ENCODE results near the gene RNU1-3.
"Not testable (repeated sequence)": the region's sequence is repeated elsewhere in the genome, so short reads cannot be mapped to it uniquely, and the experiment has no call there.

Gene RNU1-3

DNA sequence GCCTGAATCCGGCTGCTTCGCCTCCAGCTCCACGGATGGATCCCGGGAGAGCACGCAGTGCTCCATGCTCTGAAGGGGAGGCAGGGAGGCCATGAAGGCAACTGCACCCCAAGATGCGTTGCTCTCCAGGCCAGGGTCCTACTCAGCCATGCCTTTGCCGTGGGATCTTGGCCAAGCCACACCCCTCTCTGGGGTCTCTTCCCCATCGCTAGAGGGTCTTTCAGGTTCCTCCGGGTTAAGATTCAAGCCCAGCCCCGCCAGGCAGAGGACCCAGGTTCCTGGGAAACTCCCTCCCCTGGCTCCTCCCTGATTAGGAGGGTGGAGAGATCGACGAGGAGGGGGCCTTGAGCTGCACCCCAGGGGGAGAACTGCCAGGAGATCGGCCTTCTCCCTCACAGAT is 37.3 kb upstream of the RNU1-3 start:
- not testable (repeated sequence) for H3K4me3 ChIP-seq (ENCODE audit: severe bottlenecking); ATAC-seq (ENCODE audit: low read depth); H3K27me3 ChIP-seq (ENCODE audit: insufficient read depth, poor library complexity, severe bottlenecking); H3K4me1 ChIP-seq (ENCODE audit: insufficient read depth, poor library complexity, severe bottlenecking); H3K27ac ChIP-seq (ENCODE audit: poor library complexity, severe bottlenecking); H3K9me3 ChIP-seq (ENCODE audit: severe bottlenecking); H3K36me3 ChIP-seq (ENCODE audit: low read depth); DNase-seq (ENCODE audit: low spot score)

DNA sequence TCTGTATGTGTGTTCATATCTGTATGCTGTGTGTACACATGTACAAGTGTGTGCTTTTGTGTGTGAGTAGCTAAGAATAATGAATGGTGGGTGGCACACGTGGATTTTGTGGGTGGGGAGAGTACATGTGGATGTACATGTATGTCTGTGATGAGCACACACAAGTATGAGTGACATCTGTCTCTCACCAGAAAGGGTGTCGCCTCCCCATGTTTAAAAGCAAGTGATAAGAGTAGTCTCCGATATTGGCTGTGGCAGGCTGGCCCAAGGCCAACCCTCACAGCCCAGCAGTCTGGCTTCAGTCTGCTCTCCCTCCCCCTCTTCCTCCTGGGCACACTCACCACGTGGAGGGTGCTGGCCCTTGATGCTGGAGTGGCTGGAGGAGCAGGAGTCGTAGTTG is 36.9 kb upstream of the RNU1-3 start:
- H3K36me3 ChIP-seq (ENCODE audit: low read depth); H3K9me3 ChIP-seq (ENCODE audit: severe bottlenecking); H3K4me3 ChIP-seq (ENCODE audit: severe bottlenecking); H3K27me3 ChIP-seq (ENCODE audit: insufficient read depth, poor library complexity, severe bottlenecking); ATAC-seq (ENCODE audit: low read depth); H3K27ac ChIP-seq (ENCODE audit: poor library complexity, severe bottlenecking); H3K4me1 ChIP-seq (ENCODE audit: insufficient read depth, poor library complexity, severe bottlenecking); DNase-seq (ENCODE audit: low spot score): not testable (repeated sequence)

DNA sequence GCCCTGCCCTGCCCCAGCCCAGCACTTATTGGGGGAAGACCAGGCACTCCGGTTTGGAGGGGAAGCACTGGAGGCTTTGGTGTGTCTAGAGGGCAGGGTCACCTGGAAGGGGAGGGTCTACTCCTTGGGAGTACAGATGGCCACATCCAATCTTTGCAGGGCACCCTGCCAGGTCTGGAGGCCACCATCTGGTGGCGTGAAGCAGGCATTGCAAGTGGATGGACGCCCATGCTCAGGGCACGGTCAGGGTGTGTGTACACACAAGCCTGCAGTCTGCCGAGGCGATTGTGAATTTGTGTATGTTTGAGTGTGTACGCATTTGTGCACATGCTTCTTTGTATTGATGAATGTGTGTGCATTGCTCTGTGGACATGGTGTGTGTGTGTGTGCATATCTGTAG is 36.4 kb upstream of the RNU1-3 start:
- H3K9me3 ChIP-seq (ENCODE audit: severe bottlenecking); H3K27me3 ChIP-seq (ENCODE audit: insufficient read depth, poor library complexity, severe bottlenecking); H3K36me3 ChIP-seq (ENCODE audit: low read depth); H3K4me3 ChIP-seq (ENCODE audit: severe bottlenecking); H3K4me1 ChIP-seq (ENCODE audit: insufficient read depth, poor library complexity, severe bottlenecking); H3K27ac ChIP-seq (ENCODE audit: poor library complexity, severe bottlenecking); DNase-seq (ENCODE audit: low spot score): not testable (repeated sequence)
- ATAC-seq (ENCODE audit: low read depth), result peak; percentile 44

DNA sequence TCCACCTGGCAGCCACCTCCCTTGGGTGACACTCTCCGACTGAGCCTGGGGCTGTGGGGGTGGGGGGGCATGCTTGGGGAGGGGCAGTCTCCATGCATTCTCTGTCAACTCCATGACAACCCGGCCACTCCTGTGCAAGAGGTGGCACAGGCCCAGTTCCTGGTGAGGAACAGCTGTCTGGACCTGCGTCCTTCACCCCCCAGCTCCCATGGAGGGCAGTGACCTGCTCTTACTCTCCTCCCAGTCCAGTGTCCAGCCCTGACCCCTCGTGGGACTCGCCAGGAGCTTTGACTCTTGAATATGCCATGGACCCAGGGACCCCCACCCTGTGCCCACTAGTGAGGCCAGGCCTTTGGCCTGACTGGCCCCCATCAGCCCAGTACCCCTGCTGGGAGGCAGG is 35.5 kb upstream of the RNU1-3 start:
- H3K27me3 ChIP-seq (ENCODE audit: insufficient read depth, poor library complexity, severe bottlenecking); H3K27ac ChIP-seq (ENCODE audit: poor library complexity, severe bottlenecking); H3K4me1 ChIP-seq (ENCODE audit: insufficient read depth, poor library complexity, severe bottlenecking); H3K9me3 ChIP-seq (ENCODE audit: severe bottlenecking); H3K36me3 ChIP-seq (ENCODE audit: low read depth); H3K4me3 ChIP-seq (ENCODE audit: severe bottlenecking); ATAC-seq (ENCODE audit: low read depth); DNase-seq (ENCODE audit: low spot score): not testable (repeated sequence)

DNA sequence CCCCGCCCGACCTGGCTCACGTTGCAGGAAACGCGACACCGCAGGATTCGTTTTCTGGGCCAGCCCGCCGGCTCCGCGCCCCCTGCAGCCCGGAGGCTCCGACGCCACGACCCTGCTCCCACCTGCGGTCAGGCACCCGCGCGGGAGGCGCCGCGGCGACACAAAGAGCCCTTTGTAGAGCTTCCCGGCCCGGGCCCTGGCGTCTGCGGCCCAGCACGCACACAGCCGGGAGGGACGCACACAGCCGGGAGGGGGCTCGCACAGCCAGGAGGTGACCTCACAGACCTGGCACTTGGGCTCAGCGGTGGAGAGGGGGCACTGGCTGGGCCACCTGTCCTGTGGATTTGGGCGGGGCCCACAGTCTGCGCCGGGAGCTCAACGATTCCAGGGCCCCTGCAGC is 34.4 kb upstream of the RNU1-3 start:
- H3K27me3 ChIP-seq (ENCODE audit: insufficient read depth, poor library complexity, severe bottlenecking); DNase-seq (ENCODE audit: low spot score); H3K36me3 ChIP-seq (ENCODE audit: low read depth); H3K9me3 ChIP-seq (ENCODE audit: severe bottlenecking); ATAC-seq (ENCODE audit: low read depth); H3K4me3 ChIP-seq (ENCODE audit: severe bottlenecking); H3K4me1 ChIP-seq (ENCODE audit: insufficient read depth, poor library complexity, severe bottlenecking); H3K27ac ChIP-seq (ENCODE audit: poor library complexity, severe bottlenecking): not testable (repeated sequence)

DNA sequence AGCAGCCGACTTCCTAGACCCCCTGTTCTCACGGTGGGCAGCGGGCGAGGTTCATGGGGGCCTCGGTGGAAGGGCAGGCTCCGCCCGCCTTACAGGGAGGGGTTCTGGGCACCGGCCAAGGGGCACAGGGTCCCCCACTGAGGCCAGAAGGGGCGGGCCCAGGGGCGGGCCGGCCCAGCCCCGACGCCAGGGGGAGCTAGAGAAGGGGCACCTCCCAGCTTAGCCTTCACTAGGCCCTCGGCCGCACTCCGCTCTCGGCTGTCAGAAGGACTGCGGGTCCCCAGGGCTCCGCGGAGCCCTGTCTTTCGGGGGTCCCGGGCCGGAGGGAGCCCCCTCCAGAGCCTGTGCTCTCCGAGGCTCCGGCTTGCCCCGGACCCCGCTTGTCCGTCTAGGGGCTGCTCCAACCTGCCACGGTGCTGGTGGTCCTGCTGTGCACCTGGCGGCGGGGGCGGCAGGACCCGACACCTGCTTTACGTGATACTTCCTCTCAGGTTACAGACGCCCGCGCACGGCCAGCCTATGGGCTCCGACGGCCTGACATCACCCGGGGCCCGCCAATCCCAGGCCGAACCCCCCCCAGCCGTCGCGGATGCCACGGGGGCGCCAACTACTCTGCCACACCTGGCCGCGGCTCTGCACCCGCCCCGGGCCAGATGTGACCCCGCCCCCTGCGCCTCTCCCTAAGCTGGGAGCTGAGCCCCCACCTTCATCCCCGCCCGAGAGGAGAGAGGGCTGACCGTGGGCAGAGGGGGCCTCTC is 33.6 kb upstream of the RNU1-3 start:
- H3K36me3 ChIP-seq (ENCODE audit: low read depth); H3K9me3 ChIP-seq (ENCODE audit: severe bottlenecking); H3K4me1 ChIP-seq (ENCODE audit: insufficient read depth, poor library complexity, severe bottlenecking); DNase-seq (ENCODE audit: low spot score); H3K27me3 ChIP-seq (ENCODE audit: insufficient read depth, poor library complexity, severe bottlenecking); H3K4me3 ChIP-seq (ENCODE audit: severe bottlenecking); H3K27ac ChIP-seq (ENCODE audit: poor library complexity, severe bottlenecking): not testable (repeated sequence)
- ATAC-seq (ENCODE audit: low read depth), result peak; percentile 15

GRCh38 chr1:16699440-16699839 is 32.7 kb upstream of the RNU1-3 start:
- H3K27ac ChIP-seq (ENCODE audit: poor library complexity, severe bottlenecking); DNase-seq (ENCODE audit: low spot score); H3K9me3 ChIP-seq (ENCODE audit: severe bottlenecking); H3K27me3 ChIP-seq (ENCODE audit: insufficient read depth, poor library complexity, severe bottlenecking); ATAC-seq (ENCODE audit: low read depth); H3K4me1 ChIP-seq (ENCODE audit: insufficient read depth, poor library complexity, severe bottlenecking); H3K4me3 ChIP-seq (ENCODE audit: severe bottlenecking); H3K36me3 ChIP-seq (ENCODE audit: low read depth): not testable (repeated sequence)

GRCh38 chr1:16697152-16697551 is 30.4 kb upstream of the RNU1-3 start:
- H3K4me3 ChIP-seq (ENCODE audit: severe bottlenecking); DNase-seq (ENCODE audit: low spot score); ATAC-seq (ENCODE audit: low read depth): not testable (repeated sequence)

GRCh38 chr1:16696507-16697150 is 29.9 kb upstream of the RNU1-3 start:
- not testable (repeated sequence) for H3K27ac ChIP-seq (ENCODE audit: poor library complexity, severe bottlenecking); ATAC-seq (ENCODE audit: low read depth); H3K27me3 ChIP-seq (ENCODE audit: insufficient read depth, poor library complexity, severe bottlenecking)

More at GRCh38 chr1:16697152-16697551, 30.4 kb upstream of the RNU1-3 start:
- H3K27me3 ChIP-seq (ENCODE audit: insufficient read depth, poor library complexity, severe bottlenecking); H3K27ac ChIP-seq (ENCODE audit: poor library complexity, severe bottlenecking); H3K4me1 ChIP-seq (ENCODE audit: insufficient read depth, poor library complexity, severe bottlenecking); H3K36me3 ChIP-seq (ENCODE audit: low read depth); H3K9me3 ChIP-seq (ENCODE audit: severe bottlenecking): not testable (repeated sequence)

GRCh38 chr1:16694308-16694702 is 27.6 kb upstream of the RNU1-3 start:
- DNase-seq (ENCODE audit: low spot score); H3K27me3 ChIP-seq (ENCODE audit: insufficient read depth, poor library complexity, severe bottlenecking); H3K9me3 ChIP-seq (ENCODE audit: severe bottlenecking); H3K4me1 ChIP-seq (ENCODE audit: insufficient read depth, poor library complexity, severe bottlenecking); ATAC-seq (ENCODE audit: low read depth); H3K27ac ChIP-seq (ENCODE audit: poor library complexity, severe bottlenecking); H3K36me3 ChIP-seq (ENCODE audit: low read depth); H3K4me3 ChIP-seq (ENCODE audit: severe bottlenecking): not testable (repeated sequence)

More at GRCh38 chr1:16696507-16697150, 29.9 kb upstream of the RNU1-3 start:
- DNase-seq (ENCODE audit: low spot score); H3K4me1 ChIP-seq (ENCODE audit: insufficient read depth, poor library complexity, severe bottlenecking); H3K36me3 ChIP-seq (ENCODE audit: low read depth); H3K4me3 ChIP-seq (ENCODE audit: severe bottlenecking); H3K9me3 ChIP-seq (ENCODE audit: severe bottlenecking): not testable (repeated sequence)

DNA sequence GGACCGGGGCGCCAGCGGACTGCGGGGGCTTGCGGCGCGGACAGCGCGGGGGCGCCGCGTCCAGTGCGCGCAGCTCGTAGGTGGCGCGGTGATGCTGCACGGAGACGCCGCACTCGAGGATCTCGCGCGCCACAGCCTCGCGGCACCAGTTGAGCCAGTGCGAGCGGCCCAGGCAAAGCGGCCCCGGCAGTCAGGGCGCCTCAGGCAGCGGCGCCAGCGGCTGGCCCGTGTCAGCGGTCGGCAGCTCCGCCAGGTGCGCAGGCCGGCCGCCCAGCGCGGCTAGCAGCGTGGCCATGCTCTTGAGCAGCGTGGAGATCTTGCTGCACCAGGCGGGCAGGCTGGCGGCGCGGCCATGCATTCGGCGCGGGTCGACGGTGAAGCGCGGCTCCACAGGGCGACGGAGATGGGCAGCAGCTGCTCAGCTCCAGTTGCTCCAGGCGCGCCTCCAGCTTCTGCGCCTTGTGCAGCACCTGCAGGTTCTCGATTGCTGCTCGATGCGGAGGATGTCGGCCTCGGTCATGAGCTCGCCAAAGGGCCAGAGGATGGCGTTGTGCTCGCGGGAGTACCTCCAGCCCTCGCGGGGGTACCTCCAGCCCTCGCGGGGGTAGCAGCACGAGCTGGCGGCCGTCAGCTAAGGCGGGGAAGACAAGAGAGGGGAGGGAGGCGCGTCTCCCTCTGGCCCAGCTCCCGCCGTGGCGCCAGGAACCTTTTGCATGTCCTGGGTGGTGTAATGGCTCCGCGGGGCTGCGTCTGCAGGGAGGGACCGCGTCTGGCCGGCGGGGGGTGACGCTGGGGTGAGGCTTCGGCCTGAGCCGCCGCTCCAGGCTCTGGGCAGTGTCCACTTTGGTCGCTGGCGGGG is 26.9 kb upstream of the RNU1-3 start:
- not testable (repeated sequence) for H3K27me3 ChIP-seq (ENCODE audit: insufficient read depth, poor library complexity, severe bottlenecking); DNase-seq (ENCODE audit: low spot score); H3K27ac ChIP-seq (ENCODE audit: poor library complexity, severe bottlenecking); H3K36me3 ChIP-seq (ENCODE audit: low read depth); H3K4me3 ChIP-seq (ENCODE audit: severe bottlenecking); H3K9me3 ChIP-seq (ENCODE audit: severe bottlenecking); H3K4me1 ChIP-seq (ENCODE audit: insufficient read depth, poor library complexity, severe bottlenecking)
- peak; percentile 56 for ATAC-seq (ENCODE audit: low read depth)

Data from RWPE2 (cell line).